ENCODE results near the gene BCL2.

GRCh38 chr18:63119647-63120046, 199.9 kb downstream of the BCL2 start:
- TF ChIP-seq, protein P1, sequence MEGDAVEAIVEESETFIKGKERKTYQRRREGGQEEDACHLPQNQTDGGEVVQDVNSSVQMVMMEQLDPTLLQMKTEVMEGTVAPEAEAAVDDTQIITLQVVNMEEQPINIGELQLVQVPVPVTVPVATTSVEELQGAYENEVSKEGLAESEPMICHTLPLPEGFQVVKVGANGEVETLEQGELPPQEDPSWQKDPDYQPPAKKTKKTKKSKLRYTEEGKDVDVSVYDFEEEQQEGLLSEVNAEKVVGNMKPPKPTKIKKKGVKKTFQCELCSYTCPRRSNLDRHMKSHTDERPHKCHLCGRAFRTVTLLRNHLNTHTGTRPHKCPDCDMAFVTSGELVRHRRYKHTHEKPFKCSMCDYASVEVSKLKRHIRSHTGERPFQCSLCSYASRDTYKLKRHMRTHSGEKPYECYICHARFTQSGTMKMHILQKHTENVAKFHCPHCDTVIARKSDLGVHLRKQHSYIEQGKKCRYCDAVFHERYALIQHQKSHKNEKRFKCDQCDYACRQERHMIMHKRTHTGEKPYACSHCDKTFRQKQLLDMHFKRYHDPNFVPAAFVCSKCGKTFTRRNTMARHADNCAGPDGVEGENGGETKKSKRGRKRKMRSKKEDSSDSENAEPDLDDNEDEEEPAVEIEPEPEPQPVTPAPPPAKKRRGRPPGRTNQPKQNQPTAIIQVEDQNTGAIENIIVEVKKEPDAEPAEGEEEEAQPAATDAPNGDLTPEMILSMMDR (IDR thresholded peaks at IDR 0.05 in 2 of 3, conservative IDR thresholded peaks at IDR 0.05 in 1 of 3; ENCODE audit: insufficient read depth in 2 of 3, low read depth in 1 of 3, low read length in 3 of 3): peak in 2 of 3 experiments; percentile 19 to 34; a peak in 2 of 6 replicates
- TF ChIP-seq ZFX (CRISPR knock-in tag; IDR thresholded peaks at IDR 0.05): no peak
- no peak for TF ChIP-seq TOE1 (IDR thresholded peaks at IDR 0.05; ENCODE audit: borderline replicate concordance)
- no peak for TF ChIP-seq TOE1 (CRISPR knock-in tag; IDR thresholded peaks at IDR 0.05; ENCODE audit: borderline replicate concordance, low read depth)
- TF ChIP-seq, protein P2, sequence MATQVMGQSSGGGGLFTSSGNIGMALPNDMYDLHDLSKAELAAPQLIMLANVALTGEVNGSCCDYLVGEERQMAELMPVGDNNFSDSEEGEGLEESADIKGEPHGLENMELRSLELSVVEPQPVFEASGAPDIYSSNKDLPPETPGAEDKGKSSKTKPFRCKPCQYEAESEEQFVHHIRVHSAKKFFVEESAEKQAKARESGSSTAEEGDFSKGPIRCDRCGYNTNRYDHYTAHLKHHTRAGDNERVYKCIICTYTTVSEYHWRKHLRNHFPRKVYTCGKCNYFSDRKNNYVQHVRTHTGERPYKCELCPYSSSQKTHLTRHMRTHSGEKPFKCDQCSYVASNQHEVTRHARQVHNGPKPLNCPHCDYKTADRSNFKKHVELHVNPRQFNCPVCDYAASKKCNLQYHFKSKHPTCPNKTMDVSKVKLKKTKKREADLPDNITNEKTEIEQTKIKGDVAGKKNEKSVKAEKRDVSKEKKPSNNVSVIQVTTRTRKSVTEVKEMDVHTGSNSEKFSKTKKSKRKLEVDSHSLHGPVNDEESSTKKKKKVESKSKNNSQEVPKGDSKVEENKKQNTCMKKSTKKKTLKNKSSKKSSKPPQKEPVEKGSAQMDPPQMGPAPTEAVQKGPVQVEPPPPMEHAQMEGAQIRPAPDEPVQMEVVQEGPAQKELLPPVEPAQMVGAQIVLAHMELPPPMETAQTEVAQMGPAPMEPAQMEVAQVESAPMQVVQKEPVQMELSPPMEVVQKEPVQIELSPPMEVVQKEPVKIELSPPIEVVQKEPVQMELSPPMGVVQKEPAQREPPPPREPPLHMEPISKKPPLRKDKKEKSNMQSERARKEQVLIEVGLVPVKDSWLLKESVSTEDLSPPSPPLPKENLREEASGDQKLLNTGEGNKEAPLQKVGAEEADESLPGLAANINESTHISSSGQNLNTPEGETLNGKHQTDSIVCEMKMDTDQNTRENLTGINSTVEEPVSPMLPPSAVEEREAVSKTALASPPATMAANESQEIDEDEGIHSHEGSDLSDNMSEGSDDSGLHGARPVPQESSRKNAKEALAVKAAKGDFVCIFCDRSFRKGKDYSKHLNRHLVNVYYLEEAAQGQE (IDR thresholded peaks at IDR 0.05; ENCODE audit: borderline replicate concordance): no peak; the same call in 1 of the 2 replicates
- TF ChIP-seq, protein P2 (CRISPR knock-in tag; IDR thresholded peaks at IDR 0.05; ENCODE audit: low read depth): no peak
- TF ChIP-seq ZNF280B (CRISPR knock-in tag; IDR thresholded peaks at IDR 0.05): no peak
- TF ChIP-seq ZNF274 (IDR thresholded peaks at IDR 0.05; ENCODE audit: borderline replicate concordance, low read depth, low read length): no peak
- no peak for TF ChIP-seq FOXP1 (CRISPR knock-in tag; IDR thresholded peaks at IDR 0.05)
- TF ChIP-seq E4F1 (CRISPR knock-in tag; IDR thresholded peaks at IDR 0.05; ENCODE audit: borderline replicate concordance): no peak
- no peak for TF ChIP-seq EZH2 (IDR thresholded peaks at IDR 0.05; ENCODE audit: borderline replicate concordance, low read depth, low read length)
- TF ChIP-seq PBX2 (CRISPR knock-in tag; IDR thresholded peaks at IDR 0.05; ENCODE audit: low read depth): no peak
- no peak for TF ChIP-seq PBX2 (tag; conservative IDR thresholded peaks at IDR 0.05; ENCODE audit: low read depth)

Data from K562 (cell line).